GM19324 (cell line): ENCODE measurements around the gene SHH.

Experiments used
- ATAC-seq: cut with Tn5 transposase; IDR thresholded peaks from one replicate; pipeline ENCODE4 v1.9.1; 2021; ENCODE audit warnings: mild to moderate bottlenecking, moderate library complexity; ENCODE audit not compliant: unreplicated experiment, low FRiP score

The SHH gene

GRCh38 chr7:155811895-155812761 is at the start of gene SHH:
Gene SHH, minus strand, starts transcription at chr7:155812463. Its CDS starts 341 bp downstream, at chr7:155812122.
- no peak for ATAC-seq

GRCh38 chr7:155861480-155861868 is 49.2 kb upstream of the SHH start:
- no peak for ATAC-seq

- ATAC-seq = no peak
Measured at GRCh38 chr7:155860840-155861479, 48.7 kb upstream of the SHH start.

- ATAC-seq = no peak
Measured at GRCh38 chr7:155860461-155860839, 48.2 kb upstream of the SHH start.

- no peak for ATAC-seq
Measured at GRCh38 chr7:155858521-155859061, 46.3 kb upstream of the SHH start.

GRCh38 chr7:155857141-155857540 is 44.9 kb upstream of the SHH start:
- no peak for ATAC-seq

- no peak for ATAC-seq
Measured at GRCh38 chr7:155856656-155857055, 44.4 kb upstream of the SHH start.

- ATAC-seq = no peak
Measured at GRCh38 chr7:155852426-155853301, 40.4 kb upstream of the SHH start.

GRCh38 chr7:155851892-155852291 is 39.6 kb upstream of the SHH start:
- ATAC-seq = no peak

GRCh38 chr7:155850766-155851678 is 38.8 kb upstream of the SHH start:
- no peak for ATAC-seq

- no peak for ATAC-seq
Measured at GRCh38 chr7:155850001-155850436, 37.8 kb upstream of the SHH start.

- ATAC-seq = no peak
Measured at GRCh38 chr7:155848691-155849669, 36.7 kb upstream of the SHH start.

- ATAC-seq = no peak
Measured at GRCh38 chr7:155847821-155848435, 35.7 kb upstream of the SHH start.

- ATAC-seq = no peak
Measured at GRCh38 chr7:155846936-155847335, 34.7 kb upstream of the SHH start.

GRCh38 chr7:155846156-155846555 is 33.9 kb upstream of the SHH start:
- no peak for ATAC-seq

GRCh38 chr7:155845226-155845625 is 33.0 kb upstream of the SHH start:
- ATAC-seq = no peak

- ATAC-seq = no peak
Measured at GRCh38 chr7:155844526-155844925, 32.3 kb upstream of the SHH start.

- no peak for ATAC-seq
Measured at GRCh38 chr7:155844019-155844453, 31.8 kb upstream of the SHH start.
